ENCODE data around the gene SNX32.

The SNX32 gene

DNA sequence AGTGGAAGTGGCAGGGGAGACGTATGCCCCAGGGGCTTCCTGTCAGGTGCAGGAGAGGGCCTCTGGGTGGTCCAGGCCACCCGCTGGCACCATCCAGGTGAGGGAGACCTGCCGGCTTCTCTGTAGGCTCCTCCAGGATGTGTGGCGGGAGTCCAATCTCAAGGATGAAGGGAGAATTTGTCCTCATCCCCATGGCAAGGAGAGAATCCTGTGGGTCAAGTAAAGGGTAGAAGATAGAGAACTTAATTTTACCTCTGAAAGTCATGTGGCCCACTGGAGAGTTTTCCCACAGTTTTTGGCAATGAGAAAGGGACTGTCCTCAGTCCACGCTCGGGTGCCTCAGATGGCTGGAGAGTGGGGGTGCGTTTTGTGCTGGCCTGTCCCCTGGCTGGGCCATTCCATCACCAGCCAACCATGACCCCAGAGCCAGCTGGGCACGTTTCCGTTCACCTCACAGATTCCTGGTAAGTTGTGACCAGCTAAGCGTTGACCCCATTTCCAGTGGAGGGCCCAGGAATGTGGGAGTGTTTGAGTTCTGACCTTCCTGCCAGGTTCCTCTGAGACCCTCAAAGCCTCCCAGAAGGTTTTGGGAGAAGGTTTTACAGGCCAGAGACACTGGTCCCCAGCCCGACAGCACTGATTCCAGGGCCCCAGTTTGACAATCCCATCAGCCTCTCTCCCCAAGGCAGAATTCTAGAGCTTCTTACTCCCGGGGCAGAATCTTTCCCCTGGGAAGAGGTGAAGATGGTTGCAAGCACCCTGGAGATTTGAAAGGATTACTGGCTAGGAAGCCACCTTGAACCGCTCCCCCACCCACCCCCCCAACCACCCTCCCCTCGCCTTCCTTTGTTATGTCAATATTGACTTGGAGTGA is 44.3 kb upstream of the SNX32 start:
- DNase-seq (ENCODE audit: extremely low read depth, low read depth), result no peak
- TF ChIP-seq, protein P1, sequence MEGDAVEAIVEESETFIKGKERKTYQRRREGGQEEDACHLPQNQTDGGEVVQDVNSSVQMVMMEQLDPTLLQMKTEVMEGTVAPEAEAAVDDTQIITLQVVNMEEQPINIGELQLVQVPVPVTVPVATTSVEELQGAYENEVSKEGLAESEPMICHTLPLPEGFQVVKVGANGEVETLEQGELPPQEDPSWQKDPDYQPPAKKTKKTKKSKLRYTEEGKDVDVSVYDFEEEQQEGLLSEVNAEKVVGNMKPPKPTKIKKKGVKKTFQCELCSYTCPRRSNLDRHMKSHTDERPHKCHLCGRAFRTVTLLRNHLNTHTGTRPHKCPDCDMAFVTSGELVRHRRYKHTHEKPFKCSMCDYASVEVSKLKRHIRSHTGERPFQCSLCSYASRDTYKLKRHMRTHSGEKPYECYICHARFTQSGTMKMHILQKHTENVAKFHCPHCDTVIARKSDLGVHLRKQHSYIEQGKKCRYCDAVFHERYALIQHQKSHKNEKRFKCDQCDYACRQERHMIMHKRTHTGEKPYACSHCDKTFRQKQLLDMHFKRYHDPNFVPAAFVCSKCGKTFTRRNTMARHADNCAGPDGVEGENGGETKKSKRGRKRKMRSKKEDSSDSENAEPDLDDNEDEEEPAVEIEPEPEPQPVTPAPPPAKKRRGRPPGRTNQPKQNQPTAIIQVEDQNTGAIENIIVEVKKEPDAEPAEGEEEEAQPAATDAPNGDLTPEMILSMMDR (IDR thresholded peaks at IDR 0.05; ENCODE audit: low read depth, low read length), result no peak

DNA sequence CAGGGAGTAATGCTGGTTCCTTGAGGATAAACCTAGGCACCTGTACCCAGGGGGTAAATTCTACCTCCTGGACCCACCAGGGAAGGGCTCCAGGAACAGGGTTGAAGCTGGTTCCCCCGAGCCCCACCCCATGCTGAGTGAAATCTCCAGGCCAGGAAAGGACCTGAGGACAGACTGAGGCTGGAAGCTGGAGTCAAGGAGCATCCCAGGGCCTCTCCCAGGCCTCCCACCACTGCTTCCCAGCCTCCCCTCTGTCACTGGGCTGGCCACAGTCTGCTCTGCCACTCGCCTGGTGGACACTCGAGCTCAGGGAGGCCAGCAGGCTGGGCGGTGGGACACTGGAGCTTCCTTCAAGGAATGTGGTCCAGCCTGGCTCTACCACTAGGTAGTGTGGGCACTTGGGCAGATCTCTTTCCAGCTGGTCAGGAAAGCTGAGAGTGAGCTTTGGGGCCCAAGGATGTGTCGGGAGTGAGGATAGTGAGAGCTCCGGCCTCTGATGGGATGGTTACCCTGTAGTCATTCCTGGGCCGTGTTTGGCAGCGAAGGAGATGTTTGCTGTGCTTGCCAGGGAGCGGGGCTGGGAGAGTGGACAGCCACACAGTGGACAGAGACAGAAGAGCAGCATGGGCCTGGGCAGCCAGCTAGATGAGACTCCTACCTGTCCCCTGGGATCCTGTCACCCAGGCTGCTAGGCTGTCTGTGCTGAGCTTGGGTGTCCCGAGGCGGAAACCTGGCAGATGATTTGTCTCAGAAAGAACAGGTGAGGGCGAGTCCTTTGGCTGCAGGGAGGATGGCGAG is 43.5 kb upstream of the SNX32 start:
- TF ChIP-seq, protein P1 (IDR thresholded peaks at IDR 0.05; ENCODE audit: low read depth, low read length), result no peak
- DNase-seq (ENCODE audit: extremely low read depth, low read depth), result no peak

DNA sequence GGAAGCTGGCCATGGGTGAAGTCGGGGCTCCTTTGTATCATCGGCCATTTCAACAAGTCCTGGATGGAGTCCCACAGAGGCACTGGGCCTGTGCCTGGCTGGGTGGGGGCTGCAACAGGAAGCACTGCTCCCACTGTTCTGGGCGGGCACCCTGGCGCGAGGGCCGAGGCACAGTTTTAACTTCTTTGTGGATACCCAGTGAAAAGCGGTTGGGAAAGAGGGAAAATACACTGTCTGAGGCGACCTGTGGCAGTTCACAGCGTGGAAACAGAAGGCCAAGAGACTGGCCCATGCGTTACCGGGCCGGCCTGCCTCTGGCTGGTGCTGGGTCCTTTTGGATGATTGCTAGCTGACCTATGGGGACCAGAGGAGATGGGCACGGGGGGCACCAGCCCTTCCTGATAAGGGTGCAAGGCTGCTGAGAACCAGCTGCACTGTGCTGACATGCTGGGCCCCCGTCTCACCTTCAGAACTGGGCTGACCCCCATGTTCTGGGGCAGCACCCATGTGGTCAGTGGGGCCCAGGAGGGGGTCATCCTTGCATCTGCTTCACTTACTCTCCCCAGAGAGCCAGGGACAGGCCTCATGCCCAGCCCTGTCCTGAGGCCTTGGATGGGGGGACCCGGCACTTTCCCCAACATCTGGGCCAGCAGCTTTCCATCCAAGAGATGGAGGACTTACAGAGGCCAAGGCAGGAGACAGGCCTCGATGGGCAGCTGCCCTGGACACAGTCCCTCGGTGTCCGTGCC is 42.7 kb upstream of the SNX32 start:
- TF ChIP-seq, protein P1 (IDR thresholded peaks at IDR 0.05; ENCODE audit: low read depth, low read length), result no peak
- DNase-seq (ENCODE audit: extremely low read depth, low read depth), result no peak

DNA sequence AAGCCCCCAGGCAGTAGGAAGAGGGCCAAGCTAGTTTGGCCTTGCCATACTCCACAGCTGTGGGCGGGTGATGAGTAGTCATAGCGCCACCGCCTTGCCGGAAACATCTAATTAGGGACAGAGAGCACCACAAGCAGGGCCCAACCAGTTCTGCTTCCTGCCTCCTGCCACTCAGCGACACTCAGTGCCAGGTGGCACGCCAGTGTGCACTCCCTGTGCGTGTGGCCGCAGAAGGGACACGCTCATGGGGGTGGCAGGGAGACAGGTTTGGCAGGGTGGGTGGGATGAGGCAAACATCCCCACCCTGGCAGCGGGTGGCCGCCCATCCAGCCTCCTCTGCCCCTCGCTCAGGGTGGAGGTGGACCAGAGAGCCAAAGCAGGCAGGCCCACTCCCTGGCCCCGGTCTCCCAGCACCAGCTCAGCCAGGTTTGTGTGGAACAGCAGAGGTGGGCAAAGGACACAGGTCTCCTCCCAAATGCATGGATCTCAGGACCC is 42.0 kb upstream of the SNX32 start:
- no peak for DNase-seq (ENCODE audit: extremely low read depth, low read depth)

DNA sequence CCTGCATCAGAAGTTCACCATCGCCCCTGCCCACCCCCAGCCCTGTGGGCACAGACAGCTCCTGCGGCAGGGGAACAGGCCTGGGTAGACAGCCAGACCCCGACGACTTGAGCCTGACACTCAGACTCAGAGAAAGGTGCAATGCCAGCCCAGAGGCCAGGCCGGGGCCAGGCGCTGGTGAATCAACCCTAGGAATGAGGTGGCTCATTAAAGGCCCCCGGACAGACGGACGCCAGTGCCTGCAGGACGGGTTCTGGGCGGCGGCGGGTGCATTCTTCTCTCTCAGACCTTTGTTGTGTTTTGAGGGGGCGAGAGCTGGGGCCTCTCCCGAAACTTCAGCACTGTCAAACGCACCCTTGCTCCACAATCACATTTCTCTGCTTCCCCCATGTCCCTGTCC is 41.3 kb upstream of the SNX32 start:
- TF ChIP-seq, protein P1 (IDR thresholded peaks at IDR 0.05; ENCODE audit: low read depth, low read length), result no peak
- DNase-seq (ENCODE audit: extremely low read depth, low read depth), result no peak

More for the DNA sequence above, 42.0 kb upstream of the SNX32 start:
- TF ChIP-seq, protein P1 (IDR thresholded peaks at IDR 0.05; ENCODE audit: low read depth, low read length), result no peak

DNA sequence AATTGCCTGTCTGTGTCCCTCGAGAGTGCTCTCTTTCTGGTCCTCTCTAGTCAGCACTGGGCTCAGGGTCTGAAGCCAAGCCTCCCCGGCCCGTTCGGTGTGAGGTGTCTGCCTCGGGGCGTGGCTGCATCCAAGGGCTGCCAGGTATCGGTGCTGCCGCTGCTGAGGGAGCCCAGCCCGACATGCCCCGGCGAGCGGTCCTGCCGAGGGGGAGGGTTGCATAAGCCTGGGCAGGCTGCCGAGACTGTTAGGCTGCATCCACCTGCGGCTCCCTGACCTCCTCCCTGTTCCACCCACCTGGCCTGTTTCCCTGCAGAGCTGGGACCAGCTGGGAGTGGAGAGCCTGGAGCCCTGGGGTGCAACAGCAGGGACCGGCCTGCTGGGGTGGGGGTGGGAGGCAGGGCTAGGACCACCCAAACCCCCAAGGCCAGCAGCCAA is 40.6 kb upstream of the SNX32 start:
- DNase-seq (ENCODE audit: extremely low read depth, low read depth), result no peak
- TF ChIP-seq, protein P1 (IDR thresholded peaks at IDR 0.05; ENCODE audit: low read depth, low read length), result no peak
